Stimulated activated CD4-positive, alpha-beta T cell treated with anti-CD3 and anti-CD28 coated beads, TNF-alpha, amount 100 ng/mL, for 1 hour (primary cell): Measurements from ENCODE around the gene LPCAT1.
"Not testable (repeated sequence)": the region's sequence is repeated elsewhere in the genome, so short reads cannot be mapped to it uniquely, and the experiment has no call there.

Experiments
- DNase-seq, 3 donors: peaks; one replicate each; pipeline ENCODE4 v3.0.0-alpha.2; 2020; ENCODE audit warnings: low read depth in 3 of 3, low spot score in 1 of 3

LPCAT1 gene

GRCh38 chr5:1431021-1431811 is 92.5 kb downstream of the LPCAT1 start:
- DNase-seq, result no peak

- no peak for DNase-seq
Observed at GRCh38 chr5:1430121-1430795, 93.5 kb downstream of the LPCAT1 start.

DNA sequence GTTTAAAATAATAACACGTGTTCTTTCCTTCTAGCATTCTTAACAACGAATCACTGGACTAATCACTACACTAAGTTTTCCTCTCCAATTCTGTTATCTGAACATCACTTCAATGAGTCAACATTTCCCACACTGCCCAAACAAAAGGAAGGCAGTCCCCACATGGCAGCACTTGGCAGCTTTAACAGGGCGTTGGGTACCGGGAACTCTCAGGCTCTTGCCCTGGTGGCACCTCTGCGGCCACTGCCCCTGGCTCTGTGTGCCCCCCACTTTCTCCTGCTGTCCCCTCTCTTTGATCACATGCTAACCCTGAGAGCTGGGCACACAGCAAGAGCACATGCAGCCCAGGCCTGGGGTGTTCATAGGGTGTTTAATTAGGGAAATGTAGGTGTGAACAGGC is 94.3 kb downstream of the LPCAT1 start:
- no peak for DNase-seq

DNA sequence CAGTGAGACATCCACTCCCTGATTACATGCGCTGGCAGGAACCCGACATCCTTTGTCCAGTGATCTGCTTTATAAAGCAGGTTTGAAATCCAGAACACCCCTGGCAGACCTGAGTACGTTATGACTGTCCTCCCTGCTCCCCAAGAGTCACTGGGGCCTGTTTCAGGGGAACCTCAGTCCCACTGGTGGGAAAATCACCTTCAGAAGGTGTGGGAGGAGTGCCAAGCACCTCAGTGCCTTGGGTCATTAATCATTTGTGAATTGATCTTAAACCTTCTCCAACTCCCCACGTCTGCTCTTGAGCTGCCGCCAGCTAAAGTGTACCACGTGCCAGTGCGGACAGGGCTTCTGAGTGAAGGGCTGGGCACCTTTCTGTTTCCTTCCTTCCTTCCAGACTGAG is 94.7 kb downstream of the LPCAT1 start:
- no peak for DNase-seq

- no peak for DNase-seq
Observed at GRCh38 chr5:1428107-1428506, 95.7 kb downstream of the LPCAT1 start.

GRCh38 chr5:1424716-1425115 is 99.0 kb downstream of the LPCAT1 start:
- no peak for DNase-seq

- DNase-seq, result no peak
Observed at GRCh38 chr5:1423901-1424603, 99.7 kb downstream of the LPCAT1 start.

DNA sequence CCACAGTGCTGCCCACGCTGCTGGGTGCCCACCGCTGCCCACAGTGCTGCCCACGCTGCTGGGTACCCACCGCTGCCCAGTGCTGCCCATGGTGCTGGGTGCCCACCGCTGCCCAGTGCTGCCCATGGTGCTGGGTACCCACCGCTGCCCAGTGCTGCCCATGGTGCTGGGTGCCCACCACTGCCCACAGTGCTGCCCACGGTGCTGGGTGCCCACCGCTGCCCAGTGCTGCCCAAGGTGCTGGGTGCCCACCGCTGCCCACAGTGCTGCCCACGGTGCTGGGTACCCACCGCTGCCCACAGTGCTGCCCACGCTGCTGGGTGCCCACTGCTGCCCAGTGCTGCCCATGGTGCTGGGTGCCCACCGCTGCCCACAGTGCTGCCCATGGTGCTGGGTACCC is 101.2 kb downstream of the LPCAT1 start:
- not testable (repeated sequence) for DNase-seq

- no peak for DNase-seq
Observed at GRCh38 chr5:1421521-1422341, 102.0 kb downstream of the LPCAT1 start.

DNA sequence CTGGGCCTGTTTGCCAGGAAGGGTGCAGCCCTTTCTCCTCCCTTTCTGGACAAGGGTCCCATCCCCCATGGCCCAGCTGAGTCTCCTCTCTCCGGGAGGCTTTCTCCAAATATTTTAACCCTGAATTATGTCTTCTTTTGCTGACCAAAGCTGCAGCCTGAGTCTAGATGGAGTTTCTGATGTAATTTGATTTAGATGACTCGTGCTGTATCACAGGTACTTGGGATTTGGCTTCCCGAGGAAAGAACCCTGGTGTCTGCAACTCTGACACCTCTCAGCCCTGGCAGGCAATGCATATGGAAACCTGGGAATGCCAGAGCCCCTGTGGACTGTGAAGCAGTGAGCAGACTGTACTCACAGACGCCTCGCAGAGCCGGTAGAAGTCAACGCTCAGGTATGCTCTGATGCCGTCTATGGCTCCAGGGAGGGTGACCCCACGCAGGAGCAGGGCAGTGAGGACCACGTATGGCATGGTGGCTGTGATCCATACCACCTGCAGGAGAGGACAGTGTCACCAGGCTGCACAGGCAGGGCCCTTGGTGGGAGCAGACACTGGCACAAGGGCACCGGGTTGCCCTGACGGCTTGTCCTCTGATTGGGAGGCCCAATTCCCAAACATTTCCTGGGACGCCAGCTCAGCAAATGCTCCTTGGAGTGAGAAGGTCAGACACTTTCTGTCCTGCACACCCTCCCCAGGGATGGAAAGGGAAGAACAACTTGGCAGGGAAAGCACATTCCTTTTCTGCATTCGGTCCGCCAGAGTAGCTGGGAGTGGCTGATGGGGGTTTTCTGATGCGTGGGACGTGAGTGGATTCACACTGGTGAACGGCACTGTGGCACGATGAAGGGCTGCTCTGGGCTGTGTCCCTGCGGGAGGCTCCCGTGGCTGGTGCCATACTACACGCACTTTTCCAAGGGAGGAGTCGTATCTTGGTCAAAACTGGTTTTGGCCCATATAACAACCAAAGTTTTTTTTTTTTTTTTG is 103.3 kb downstream of the LPCAT1 start:
- DNase-seq, result no peak

DNA sequence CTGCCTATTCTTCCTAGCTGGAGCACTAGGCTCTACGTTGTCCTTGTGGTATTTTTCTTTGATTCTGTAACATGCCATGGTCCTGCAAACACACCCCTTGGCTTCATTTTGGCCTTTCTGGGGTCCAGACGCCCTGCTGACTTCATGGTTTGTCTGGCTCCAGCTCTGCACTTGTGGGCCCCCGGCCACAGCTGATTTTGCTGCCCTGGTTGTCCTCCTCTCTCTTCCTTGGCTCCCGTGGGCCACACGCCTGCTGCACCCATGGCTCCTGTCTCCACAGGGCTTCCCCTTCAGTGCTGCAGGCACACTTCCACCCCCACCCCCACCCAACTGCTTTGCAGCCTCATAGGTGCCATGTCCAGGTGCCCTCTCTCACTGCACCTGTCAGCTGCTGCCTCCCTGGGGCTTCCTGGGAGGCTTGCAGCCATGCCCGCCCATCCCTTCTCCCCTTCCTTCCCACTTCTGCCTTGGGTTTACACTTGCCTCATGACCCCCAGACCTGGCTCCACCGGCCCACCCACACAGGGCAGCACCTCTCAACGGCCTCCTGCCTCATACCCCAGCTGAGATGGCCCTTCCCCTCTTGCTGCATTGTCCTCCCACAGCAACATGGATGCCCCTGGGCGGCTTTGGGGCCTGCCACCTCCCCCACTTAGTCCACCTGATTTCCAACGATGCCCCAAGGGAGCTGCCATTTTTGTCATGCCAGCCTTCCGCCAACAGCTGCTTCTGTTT is 104.1 kb downstream of the LPCAT1 start:
- DNase-seq, result no peak

- no peak for DNase-seq
Observed at GRCh38 chr5:1418921-1419280, 104.9 kb downstream of the LPCAT1 start.

DNA sequence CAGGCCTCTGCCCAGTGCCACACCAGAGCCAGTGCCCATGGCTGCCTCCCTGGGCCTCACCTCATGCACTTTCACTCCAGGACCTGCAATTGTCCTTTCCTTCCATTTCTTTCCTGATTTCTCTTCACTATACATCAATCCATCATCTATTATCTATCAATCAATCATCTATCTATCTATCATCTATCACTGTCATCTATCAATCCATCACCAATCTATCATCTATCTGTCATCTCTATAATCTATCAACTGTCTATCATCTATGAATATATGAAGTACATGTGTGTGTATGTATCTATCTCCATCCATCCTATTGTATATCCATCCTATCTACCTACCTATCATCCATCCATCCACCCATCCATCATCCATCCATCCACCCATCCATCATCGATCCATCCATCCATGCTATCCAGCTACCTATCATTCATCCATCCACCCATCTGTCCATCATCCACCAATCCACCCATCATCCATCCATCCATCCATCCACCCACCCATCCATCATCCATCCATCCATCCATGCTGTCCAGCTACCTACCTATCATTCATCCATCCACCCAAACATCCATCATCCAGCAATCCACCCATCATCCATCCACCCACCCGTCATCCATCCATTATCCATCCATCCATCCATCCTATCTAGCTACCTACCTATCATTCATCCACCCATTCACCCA is 105.4 kb downstream of the LPCAT1 start:
- no peak for DNase-seq

- no peak for DNase-seq
Observed at GRCh38 chr5:1417586-1418225, 106.1 kb downstream of the LPCAT1 start.

DNA sequence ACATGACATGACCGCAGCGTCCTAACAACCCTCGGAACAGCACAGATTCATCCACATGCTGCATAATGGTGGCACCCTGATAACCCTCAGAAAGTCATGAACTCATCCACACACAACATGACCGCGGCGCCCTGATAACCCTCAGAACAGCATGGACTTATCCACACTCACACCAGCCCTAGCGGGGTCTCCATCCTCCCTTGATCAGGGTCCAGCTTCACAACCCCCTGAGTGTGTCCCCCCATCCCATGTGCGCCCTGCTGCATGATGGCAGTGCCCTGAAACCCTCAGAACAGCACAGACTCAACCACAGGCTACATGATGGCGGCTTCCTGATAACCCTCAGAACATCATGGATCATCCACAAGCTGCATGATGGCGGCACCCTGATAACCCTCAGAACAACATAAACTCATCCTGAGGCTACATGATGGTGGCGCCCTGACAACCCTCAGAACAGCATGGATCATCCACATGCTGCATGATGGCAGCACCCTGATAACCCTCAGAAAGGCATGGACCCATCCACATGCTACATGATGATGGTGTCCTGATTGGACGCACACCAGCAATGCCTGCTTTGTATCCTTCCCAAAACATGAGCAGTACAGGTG is 106.8 kb downstream of the LPCAT1 start:
- DNase-seq, result no peak

DNA sequence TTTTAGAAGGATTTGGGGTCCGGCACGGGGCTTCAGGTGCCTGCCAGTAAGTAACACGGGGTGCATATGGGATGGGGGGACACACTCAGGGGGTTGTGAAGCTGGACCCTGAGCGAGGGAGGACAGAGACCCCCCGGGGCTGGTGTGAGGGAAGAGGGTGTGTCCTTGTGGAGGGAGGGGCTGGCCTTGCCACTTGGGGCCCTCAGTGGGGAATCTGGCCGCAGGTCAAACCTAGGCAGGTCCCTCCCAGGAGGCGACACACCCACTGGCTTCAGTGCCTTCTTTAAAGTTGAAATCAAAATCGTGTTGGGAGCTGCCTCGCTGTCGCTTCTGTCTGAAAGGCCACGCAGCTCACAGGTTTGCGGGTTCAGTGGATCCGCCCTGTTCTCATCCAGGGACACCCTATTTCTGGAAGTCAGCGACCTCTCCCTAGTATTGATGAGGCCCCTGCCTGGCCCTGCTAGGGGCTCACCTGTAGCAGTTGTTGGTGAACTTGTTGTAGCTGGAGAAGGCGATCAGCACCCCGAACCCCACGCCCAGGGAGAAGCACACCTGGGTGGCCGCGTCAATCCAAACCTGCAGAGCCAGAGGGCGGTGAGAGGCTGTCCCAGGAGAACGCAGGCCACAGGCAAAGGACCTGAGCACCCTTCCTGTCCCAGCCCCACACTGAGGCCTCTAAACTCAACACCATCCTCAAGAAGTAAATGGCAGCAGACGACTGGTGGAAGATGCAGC is 108.0 kb downstream of the LPCAT1 start:
- no peak for DNase-seq

DNA sequence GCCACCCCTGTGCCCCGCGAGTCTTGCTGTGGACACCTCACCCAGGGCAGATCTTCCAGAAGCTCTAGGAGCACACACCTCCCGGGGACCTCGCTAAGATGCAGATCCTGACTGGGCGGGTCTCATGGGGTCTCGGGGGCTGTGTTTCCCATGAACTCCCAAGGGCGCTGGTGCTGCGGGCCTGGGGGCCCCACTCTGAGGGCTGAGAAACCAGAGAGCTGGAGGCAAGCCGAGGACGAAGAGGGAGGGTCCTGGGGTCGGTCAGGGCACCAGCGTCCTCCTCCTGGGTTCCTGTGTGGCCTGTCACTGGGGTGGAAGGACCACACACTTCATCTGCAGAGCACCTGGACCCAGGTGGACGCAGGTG is 108.7 kb downstream of the LPCAT1 start:
- DNase-seq, result no peak
